Stimulated activated CD4-positive, alpha-beta T cell treated with anti-CD3 and anti-CD28 coated beads, Interleukin-1b, Interleukin-23, amount 100 ng/mL, for 4 hours (primary cell): ENCODE measurements around the gene NUDT17.
A peak's percentile ranks its signal among the peaks of the same experiment; 100 is the strongest.
"Not testable (repeated sequence)": the region's sequence is repeated elsewhere in the genome, so short reads cannot be mapped to it uniquely, and the experiment has no call there.

Experiments
- DNase-seq, 2 donors: peaks; one replicate each; pipeline ENCODE4 v3.0.0-alpha.2; 2020; ENCODE audit warnings: low read depth in 2 of 2

Gene NUDT17, protein sequence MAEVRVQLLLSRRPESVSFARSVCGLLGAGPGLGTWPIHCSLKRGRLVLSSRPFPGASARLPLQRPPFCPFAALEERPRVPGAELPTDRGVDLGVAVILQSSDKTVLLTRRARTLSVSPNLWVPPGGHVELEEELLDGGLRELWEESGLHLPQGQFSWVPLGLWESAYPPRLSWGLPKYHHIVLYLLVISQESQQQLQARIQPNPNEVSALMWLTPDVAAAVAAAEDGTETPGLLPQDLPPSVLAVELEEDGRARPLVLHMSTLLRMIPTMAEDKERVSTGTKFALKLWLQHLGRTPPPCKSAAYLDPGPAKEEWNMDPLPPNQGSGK

DNA sequence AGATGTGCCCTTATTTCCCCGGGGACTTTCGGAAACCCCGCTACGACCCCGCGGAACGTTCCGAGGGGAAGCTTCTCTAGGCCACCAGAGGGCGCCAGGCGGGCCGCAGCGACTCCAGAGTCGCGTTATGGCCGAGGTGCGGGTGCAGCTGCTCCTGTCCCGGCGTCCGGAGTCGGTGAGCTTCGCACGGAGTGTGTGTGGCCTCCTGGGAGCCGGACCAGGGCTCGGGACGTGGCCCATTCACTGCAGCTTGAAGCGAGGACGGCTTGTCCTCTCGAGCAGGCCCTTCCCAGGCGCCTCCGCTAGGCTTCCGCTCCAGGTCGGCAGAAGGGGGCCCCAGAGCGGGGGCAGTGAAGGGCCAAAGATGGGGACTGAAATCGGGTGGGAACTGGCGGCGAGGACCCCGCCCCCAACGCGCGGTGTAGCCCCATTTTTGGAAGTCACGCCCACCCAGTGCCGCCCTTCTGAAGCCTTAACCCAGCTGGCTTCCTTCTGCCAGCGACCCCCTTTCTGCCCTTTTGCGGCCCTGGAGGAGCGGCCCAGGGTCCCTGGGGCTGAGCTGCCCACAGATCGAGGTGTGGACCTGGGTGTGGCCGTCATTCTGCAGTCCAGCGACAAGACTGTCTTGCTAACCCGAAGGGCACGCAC, at the start of gene NUDT17:
Gene NUDT17, plus strand, starts transcription at position 117 of the 648 bp plus-strand sequence. Its CDS starts 11 bp downstream, at position 128.
- DNase-seq: peak; percentile 69 to 74

DNA sequence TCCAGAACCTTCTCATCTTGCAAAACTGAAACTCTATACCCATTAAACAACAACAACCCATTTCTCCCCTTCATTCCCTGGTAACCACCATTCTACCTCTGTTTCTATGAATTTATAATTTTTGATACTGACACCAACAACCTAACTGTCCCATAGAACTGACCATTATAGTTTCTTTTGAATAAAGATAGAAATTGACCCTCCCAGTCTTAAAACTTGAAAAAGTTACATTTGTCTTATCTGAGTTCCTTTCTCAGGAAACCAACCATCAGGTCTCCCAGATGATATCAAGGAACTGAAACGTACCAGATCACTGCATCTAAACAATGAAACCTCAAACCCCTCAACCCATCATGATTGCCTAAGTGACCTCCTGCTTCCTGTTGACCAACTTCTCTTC, 48.7 kb upstream of the NUDT17 start:
- no peak for DNase-seq

DNA sequence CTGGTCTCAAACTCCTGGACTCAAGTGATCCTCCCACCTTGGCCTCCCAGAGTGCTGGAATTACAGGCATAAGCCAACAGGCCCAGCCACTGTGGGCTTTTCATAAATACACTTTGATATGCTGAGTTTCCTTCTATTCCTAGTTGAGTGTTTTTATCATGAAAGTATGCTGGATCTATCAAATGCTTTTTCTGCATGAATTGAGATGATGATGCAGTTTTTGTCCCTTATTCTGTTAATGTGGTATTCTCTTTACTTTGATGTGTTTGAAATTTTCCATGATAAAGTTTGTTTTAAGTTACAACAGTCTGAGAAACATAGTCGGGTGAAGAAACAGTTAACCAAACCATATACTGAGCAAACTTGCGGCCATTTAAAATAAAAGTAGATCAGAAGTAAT, 45.6 kb upstream of the NUDT17 start:
- no peak for DNase-seq

DNA sequence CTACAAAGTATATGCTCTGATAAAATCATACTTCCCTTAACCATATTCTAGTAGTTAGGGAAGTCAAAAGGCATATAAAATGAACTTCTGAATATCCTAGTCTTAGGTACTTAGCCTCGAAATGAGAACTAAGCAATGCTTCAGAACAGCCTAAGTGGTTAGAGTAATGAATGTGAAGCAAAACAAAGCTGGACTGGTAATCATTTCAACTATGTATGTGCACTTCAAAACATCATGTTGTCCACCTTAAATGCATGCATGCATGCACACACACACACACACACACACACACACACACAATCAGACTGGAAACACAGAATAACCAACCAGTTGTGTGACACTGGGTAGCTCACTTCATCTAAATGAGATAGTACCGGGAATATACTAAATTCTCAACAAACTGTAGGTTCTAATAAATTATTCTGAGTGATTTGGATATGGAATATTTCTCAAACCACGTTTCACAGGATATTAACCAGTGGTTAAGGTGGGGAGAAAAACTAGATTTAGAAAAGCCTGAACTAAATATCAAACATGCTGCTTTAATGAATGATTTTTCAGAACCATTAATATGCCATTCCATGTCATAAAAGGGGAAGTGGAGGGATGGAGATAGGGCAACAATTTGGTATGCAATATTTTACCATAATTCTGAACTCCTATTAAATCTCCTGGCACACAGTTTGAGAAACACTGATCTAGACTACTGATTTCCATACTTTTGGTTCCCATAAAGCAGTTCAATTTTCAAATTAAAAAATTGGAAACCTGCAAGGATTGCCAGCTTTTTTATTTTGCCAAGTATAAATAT, 41.0 kb upstream of the NUDT17 start:
- DNase-seq: no peak

DNA sequence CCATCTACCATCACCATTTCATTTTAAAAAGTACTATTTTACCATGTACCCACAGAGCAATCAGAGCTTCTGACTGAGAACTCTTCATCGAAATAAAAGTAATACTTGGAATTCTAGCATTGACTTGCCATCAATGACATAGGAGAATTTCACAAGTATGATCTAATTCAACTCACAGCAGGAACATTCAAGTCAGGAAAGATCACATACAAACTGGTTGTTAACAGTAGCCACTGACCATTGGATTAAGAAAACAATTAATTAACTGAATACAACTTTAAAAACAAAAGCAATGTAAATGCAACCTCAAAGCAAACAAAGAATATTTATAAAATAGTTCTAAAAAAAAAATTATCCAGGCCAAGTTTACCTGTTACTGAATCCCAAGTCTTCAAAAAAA, 40.4 kb upstream of the NUDT17 start:
- no peak for DNase-seq

DNA sequence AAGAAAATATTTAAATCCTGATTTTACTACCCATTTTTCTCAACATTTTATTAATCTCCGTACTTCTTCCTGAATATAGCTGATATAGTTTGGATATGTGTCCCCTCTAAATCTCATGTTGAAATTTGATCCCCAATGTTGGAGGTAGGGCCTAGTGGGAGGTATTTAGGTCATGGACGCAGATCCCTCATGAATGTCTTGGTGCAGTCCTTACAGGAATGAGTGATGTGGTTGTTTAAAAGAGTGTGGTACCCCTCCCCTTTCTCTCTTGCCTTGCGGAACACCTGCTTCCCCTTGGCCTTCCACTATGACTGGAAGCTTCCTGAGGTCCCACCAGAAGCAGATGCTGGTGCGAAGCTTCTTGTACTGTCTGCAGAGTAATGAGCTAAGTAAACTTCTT, 39.0 kb upstream of the NUDT17 start:
- no peak for DNase-seq

DNA sequence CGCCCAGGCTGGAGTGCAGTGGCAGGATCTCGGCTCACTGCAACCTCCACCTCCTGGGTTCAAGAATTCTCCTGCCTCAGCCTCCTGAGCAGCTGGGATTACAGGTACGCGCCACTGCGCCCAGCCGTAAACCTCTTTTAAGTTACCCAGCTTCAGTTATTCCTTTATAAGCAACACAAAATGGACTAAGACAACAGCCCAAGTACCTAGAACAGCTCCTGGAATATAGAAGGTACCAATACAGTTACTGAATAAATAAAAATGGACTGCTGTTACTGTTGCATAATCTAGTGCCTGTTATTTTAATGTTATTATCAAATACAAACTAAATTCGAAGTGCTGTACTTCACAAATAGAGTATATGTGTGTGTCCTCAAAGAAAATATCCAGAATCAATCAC, 38.6 kb upstream of the NUDT17 start:
- no peak for DNase-seq

DNA sequence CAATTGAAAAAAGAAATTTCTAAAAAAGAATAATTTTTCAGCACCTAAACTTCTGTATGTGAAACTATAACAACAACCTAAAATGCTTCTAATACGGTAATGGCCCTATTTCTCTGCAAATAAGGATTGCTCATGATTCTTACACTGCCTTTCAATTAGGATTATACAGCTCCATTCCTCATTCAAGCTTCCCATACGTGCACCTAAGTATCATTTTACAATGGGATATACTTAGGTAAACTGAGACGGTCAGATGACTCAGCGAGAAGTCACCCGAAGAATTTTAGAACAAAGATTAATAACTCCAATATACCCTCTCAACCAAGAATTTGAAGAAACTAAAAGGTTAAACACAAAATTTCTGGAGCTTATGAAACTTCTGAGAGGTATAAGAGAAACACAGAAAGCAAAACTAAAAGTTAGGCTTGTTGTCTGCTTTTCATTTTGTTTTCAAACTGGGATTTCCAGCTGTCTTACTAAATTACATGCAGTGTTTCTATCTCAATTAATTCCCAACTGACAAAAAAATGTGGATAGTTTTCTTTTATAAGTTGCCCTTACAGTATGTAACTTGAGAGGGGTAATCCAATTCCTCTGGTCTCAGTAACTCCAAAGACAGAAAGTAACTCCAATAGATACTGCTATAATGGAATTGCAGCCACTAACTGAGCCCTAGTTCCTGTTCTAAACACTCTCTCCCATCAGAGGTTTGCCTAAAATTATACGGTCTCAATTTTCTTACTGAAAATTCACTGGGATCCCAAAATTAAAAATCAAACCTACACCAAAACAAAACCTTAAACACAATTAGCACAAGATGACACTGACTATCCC, 32.2 kb upstream of the NUDT17 start:
- DNase-seq: not testable (repeated sequence)

DNA sequence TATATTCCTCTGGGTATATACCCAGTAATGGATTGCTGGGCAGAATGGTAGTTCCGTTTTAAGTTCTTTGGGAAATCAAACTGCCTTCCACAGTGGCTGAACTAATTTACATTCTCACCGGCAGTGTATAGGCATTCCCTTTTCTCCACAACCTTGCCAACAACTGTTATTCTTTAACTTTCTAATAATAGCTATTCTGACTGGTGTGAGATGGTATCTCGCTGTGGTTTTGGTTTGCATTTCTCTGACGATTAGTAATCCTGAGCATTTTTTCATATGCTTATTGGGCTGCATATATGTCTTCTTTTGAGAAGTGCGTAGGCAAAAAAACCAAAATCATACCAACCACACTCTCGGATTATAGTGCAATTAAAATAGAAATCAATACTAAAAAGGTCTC, 27.3 kb upstream of the NUDT17 start:
- not testable (repeated sequence) for DNase-seq

DNA sequence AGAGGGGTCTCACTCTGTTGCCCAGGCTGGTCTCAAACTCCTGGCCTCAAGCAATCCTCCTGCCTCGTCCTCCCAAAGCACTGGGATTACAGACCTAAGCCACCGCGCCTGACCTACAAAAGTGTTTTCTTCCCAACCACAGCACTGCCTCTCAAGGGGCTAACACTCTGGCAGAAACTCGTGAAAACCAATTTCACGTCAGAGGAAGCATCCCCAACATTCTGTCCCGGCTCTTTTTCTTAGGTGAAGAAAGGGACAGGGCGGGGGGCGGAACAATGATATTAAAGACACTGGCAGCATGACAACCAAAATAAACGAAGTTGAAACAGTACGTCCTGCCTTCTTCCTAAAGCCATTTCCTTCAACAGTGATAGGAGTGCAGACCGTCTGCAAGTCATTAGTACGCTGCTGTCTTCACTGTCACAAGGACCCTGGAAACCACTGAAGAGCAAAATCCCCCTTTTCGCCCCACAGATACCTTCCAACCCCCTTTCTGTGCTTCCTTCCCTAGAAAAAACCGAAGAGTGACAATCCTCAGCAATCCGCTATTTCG, 22.6 kb upstream of the NUDT17 start:
- not testable (repeated sequence) for DNase-seq

DNA sequence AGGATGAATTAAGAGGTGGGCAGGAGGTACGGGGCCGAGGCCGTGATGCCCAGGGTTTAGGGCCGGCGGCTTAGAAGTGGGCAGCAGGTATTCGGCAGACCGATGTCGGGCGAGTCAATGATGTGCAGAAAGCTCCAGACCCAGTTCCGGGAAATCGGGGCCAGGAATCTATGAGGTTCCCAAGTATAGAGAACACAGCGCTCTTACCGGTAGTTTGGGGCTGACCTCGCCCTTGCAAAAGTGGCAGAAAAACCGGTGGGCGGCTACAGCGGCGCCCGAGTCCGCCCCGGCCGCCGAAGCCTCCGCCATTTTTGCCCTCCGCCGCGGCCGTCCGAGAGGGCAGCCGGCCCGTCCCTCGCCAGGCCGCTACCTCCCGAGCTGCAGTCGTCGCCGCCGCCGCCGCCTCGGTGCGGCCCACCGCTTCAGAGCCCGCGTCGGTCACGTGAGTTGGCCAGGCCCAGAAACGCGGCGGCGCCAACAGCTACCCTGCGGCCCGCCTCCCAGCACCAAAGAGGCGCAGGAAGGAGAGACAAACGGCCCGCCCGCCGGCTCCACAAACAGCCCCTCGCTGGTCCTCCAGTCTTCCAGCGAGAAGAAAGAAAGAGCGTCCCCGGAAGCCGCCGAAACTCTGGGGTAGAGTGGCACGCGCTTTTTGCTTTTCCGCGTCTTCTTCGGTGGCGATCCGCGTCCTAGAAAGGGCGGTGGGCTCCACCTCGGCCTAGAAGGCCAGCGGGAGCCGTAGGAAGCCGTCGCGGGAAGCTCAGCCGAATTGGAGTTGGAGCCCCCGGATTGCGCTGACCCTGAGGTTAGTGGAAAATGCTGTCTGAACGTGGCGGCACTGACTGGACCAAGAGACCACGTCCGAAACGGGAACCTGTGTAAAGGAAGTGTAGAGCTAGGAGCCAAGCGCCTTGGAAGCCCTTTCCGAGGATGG, 21.6 kb upstream of the NUDT17 start, which contains the start of the genes POLR3C and RNF115:
Gene POLR3C, plus strand, starts transcription at position 636 of the 934 bp plus-strand sequence. CDS start 1,577 bp downstream, outside the sequence.
Gene RNF115, minus strand, starts transcription at position 531 of the 934 bp plus-strand sequence. Its CDS starts 222 bp downstream, at position 309.
- DNase-seq: peak; percentile 74

DNA sequence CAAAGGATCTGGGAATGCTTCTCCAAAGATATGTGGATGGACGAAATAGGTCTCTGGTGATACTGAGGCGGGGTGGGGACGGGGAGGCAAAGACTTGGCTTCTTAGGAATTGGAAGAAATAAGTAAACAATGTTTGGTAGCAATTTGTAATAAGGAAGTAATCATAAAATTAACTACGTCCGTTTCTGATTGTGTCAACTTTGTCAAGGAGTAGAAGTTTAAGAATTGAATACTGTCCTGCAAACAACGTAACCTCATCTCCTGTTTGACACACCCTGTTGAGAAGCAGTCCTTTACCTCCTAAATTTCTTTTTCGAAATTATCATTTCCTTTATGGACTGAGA, 21.0 kb upstream of the NUDT17 start:
- DNase-seq: no peak

DNA sequence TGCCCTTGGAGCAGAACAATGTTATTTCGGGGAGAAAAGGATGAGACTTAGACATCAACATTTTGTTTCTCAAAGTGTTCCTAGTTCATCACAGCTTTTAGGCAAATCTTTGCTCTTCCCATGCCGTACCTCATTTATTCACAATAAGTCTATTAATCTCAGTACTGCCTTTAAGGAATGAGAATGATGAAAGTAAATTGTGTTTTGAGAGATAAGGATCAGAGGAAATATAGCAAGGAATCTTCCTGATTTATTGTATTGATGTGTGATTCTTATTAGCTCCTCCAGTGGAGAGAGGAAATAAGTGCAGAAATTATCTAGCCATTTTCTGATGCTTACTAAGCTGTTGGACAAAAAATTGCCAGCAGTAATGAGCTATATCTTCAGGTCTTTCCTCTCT, 19.4 kb upstream of the NUDT17 start:
- DNase-seq: no peak

DNA sequence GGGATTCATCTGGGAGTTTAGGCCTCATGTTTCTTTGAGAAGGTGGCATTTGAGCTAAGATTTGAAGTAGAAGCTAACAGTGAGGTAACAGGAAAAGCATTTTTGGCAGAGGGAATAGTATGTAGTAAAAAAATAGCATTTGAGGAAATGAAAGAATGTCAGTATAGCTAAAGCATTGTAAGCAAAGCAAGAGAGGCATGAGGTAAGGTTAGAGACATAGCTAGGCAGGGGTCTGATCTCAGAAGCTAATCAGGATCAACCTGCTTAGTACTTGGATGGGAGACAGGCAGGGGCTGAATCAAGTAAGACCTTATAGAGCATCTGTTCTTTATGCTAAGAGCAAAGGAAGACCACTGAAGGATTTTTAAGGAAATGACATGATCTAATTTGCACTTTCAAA, 17.5 kb upstream of the NUDT17 start:
- DNase-seq: no peak

DNA sequence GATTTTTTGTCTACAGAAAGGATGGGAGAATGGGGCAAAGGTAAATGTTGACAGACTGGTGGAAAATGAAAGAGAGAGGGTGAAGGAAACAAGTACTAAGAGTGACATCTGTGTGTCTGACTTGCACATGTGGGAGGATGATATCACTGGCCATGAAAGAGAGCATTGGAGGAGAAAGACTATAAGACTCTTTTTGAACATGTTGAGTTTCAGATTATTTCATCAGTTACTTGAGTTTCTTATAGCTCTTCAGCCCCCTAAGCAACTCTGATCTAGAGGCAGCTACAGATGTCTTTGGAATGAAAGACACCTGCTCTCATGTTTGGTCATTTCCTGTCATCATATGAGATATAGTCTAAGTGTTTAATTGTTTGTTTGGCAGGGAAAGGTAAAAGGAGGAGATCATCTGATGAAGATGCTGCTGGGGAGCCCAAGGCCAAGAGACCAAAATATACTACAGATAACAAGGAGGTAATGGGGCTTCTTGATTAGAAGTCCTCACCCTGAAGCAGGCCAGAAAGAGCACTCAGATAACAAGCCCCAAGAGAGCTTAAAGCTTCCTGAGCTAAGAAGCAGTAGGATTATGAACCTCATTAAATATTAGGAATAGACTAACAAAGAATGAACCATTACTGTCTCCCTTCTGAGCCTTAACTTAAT, 16.9 kb upstream of the NUDT17 start:
- DNase-seq: no peak

DNA sequence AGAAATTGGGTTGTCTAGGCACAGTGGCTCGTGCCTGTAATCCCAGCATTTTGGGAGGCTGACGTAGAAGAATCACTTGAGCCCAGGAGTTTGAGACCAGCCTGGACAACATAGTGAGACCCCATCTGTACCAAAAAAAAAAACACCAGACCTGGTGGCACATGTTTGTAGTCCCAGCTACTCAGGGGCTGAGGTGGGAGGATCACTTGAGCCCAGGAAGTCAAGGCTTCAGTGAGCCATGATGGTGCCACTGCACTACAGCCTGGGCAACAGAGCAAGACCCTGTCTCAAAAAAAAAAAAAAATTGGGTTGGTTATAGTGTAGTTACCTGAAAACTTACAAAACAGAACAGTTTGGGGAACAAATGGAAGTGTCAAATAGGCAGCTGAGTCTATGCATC, 14.6 kb upstream of the NUDT17 start:
- DNase-seq: not testable (repeated sequence)

DNA sequence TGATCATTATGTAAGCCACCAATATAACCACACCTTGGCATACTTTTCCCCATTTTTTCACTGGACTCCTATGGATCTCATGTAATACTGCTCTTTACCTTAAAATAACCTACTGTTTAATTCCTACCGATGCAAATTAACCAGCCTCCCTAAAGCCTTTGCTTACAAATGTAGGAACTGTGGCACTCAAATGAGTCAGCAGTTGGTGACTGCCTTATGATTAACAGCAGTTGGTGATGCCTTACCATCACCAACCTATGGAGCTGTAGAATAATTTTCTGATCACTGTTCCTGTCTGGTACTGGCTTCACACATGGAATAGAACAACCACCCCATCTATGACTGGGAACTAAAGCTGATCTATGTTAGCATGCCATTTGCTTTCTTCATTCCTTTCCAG, 7.8 kb upstream of the NUDT17 start:
- no peak for DNase-seq

DNA sequence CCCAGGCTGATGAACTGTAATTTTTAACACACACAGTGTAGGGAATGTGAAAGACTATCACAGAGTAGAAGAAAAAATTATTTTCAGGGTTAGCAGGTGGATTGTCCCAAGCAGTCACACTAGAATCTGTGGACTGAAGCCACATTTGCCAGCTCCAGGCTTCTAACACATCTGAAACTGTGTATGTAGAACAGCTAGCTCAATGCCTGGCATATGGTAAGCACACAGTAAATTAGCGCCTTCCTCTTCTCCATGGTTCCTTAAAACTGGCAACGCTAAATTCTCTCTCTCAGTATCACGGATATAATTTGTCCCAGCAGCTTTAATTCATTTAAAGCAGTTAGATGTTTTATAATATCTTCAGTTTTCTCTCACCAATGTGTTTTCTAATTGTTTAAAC, 2.4 kb upstream of the NUDT17 start:
- DNase-seq: no peak

DNA sequence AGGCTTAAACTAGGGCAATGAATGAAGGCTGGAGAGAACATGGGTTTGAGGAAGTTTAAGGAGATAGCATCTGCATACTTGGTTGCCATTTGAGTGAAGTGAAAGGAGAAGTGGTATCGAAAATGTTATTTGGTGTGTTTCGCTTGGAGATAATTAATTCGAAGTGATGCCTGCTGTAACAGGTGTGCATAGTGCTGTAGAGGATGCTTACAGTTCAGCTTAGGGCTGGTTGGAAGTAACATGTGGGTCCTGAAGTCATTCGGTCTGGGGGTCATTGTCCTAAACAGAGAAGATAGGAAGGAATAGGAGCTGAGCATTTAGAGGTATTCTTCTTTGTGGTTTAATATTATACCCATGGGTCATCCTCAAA, 301 bp upstream of the NUDT17 start:
- DNase-seq: no peak

DNA sequence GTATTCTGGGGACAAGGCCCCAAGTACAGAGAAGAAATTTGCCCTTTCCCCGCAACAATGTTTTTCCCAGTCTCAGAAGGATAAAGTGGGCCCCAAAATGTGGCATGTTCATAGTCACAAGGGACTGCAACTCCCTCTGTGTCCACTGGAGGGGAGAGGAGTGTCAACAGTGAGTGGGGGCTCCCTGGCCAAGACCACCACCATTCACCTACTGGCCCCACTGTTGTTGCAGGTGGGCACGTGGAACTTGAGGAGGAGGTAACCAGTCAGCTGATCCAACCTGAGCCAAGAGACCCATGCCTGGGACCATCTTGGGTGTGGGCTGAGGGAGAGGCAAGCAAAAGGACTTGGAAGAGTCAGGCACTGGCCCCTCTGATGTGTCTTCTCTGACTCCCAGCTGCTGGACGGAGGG, 777 bp downstream of the NUDT17 start:
- no peak for DNase-seq
